CD4-positive, alpha-beta T cell treated with Interleukin-6 for 4 hours (primary cell): ENCODE measurements around the gene FOXO6.
"Not testable (repeated sequence)": the region's sequence is repeated elsewhere in the genome, so short reads cannot be mapped to it uniquely, and the experiment has no call there.

ENCODE experiments used
- DNase-seq: peaks from one replicate; pipeline ENCODE4 v3.0.0-alpha.2; 2020; ENCODE audit warnings: mixed read lengths

The FOXO6 gene

DNA sequence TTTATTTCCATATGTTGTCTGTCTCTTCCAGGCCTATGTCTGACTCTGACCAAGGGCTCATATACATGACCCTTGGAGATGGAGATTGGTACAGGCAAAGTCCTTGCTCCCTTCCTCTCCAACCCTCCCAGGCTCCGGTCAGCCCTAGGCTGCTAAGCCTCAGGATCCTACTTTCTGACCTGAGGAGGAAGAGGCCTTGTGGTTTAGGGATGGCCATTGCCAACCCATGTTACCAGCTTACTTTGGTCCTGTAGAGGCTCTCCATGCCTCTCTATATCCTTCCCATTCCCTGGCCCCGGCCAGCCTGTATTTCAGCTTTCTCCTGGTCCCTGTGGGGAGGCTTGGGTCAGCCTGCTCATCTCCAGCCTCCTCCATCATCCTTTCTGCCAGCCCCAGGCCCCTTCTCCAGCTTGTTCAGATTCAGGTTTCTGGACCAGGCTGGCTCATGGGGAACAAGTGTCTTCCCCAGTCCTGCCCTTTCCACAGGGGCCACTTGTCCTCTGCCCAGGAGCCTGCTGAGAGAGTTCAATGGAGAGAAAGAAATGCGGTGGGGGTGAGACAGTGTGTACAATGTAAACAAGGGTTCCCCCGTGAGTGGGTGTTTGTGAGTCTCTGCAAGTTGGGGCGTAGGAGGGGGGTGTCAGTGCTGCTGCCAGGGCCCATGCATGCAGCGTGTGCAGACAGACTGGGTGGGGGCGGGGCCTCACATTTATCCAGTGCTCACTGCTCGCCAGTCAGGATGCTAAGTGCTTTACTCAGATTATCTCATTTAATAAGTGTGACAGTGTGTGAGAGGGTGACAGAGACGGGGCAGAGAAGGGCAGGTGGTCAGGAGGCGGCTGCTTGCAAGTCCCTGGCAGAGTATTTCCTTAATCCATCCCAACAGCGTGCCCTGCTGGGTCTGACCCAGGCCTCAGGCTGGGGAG is 31.3 kb upstream of the FOXO6 start:
- no peak for DNase-seq

- DNase-seq = no peak
Measured at GRCh38 chr1:41330588-41331545, 30.4 kb upstream of the FOXO6 start.

GRCh38 chr1:41331546-41331917 is 29.7 kb upstream of the FOXO6 start:
- no peak for DNase-seq

GRCh38 chr1:41332161-41332560 is 29.1 kb upstream of the FOXO6 start:
- not testable (repeated sequence) for DNase-seq

DNA sequence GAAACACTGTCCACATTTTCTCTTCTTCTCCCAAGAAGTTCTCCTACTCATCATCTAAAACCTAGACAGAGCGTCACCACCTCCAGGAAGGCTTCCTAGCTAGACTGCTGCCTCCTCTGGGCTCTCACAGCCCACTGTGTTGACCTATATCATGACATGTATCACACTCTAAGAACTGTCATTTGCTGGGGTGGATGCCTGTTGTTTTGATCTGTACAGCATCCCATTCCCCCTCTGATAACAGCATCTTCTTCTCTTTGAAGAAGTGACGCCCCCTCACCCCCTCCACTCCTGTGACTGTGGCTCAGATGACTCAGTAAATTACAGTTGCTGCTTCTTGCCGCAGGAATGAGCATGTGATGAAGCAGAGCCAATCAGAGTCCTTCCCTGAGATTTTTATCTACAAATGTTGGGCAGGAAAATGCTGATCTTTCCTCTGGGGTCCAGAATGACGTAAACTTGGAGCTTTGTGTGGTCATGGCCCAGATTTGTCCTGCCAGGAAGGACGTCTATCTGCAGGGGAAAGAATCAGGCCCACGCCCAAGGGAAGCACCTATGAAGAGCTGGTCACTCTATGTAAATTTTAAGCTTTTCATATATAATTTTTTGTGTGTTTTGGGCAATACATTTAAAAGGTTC is 28.0 kb upstream of the FOXO6 start:
- DNase-seq = no peak

DNA sequence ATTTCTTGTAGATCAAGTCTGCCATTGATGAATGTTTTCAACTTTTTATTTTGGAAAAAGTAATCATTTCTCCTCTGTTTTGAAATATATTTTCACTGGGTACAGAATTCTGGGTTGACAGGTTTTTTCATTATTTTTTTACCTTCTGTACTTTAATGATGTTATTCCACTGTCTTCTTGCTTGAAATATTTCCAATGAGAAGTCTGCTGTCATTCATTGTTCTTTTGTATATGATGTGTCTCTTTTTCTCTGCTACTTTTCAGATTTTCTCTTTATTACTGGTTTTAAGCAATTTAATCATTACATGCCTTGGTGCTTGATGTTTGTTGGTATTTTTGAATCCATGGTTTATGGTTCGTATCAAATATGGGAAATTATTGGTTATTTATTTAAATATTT is 22.4 kb upstream of the FOXO6 start:
- DNase-seq = no peak

GRCh38 chr1:41340655-41341364 is 20.4 kb upstream of the FOXO6 start:
- DNase-seq = no peak

DNA sequence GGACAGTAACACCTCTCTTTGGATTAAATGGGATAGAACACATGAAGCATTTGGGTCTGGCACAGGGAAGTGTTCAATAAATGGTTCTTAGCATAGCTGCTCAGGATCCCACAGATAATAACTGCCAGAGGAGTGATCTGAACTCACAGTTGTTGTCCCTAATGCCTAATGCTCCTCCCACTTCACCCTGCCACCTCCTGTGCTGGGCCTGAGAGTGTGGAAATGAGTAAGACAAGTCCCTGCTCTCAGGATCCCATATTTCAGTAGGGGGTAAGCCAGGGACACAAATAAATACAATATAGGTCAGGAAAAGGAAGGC is 19.9 kb upstream of the FOXO6 start:
- DNase-seq = no peak

DNA sequence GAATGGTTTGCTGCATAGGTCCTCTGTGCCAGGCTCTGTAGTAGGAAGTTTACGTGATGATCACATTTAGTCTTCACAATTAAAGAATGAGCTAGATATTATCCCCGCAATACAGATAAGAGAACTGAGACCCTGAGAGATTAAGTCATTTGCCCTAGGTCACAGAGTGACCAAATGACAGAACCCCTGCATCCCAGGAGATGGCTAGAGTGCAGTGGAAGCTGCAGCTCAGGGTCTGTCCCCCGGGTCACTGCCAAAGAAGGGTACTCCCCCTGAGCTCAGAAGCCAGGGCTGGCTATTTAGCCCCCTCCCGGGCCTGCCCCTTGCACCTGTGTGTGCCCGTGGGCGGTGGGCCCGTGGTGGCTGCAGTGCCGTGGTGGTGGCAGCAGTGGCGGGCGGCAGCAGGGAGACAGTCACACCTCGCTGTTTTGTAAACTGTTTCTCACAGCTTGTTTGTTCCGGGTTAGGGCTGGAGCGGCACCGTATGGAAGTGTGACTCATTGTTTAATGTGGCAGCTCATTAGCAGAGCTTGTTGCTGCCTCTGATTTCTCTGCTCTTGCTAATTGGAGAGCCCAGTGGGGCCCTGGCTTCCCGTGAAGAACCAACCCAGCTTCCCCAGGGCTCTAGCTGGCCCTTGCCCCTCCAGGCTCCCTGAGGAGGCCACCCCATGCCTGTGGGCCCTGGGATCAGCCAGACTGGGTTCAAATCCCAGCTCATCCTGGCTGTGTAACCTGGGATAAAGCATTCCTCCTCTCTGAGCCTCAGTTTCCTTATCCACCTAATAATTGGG is 19.3 kb upstream of the FOXO6 start:
- DNase-seq = no peak

DNA sequence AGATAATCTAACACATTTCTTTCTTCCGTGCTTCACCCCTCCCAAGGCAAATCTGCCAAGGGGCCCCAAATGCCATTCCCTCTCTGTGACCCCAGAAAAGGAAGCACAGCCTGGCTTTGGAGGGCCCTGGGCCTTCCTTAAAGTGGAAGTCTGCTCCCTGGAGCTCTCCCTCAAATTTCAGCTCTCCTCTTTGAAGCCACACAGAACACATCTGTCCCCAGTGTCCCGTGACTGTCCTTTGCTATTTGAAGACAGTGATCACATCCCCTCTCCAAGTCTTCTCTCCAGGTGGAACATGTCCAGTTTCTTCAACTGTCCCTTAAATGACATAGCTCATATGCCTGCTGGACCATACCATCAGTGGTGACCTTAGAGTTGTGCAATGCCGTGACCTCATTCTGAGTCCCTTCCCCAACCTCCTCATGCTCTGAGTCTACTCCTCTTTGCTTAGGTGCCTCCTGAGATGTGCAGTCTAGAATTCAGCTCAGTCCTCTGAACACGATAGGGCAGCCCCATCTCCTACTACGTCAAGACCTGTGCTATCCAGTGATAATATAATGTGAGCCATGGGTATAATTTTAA is 18.4 kb upstream of the FOXO6 start:
- DNase-seq = no peak

DNA sequence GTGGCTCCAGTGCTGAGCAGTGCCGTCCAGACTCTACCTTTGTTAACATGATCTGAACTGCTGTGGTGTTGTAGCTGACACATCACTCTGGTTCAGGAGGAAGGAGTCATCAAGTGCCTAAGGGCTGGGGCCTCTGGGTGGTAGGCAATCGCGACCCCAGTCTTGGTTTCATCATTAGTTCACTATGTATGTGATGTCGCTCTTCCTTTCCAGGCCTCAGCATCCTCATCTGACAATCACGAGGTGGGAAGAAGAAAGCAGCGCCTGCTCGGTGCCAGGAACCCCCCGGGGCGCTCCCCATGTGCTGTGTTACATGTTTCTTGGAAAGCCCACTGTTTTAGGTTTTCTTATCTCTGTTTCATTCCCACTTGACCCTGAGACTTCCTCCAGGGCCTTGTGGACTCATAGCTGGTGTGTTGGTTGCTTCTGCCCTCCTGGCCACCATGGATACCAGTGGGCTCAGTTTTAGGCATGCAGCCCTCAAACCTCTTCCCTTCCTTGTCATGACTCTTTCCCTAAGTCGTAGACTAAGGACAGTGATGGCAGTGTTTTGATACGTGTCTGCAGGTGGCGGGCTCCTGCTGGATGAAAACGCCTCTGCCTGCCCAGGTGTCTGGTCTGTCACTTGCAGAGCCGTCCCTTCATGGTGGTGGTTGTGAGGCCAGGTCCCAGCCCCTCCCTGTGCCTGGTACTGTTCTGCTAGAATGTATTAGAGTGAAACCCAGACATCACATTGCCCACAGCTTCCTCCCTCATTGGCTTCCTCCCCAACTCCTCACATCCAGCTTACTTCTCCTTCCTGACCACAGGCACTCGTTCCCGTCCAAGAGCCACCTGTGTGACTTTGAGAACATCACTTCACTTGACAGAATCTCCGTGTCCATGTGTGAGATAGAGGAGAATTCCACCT is 17.2 kb upstream of the FOXO6 start:
- no peak for DNase-seq

DNA sequence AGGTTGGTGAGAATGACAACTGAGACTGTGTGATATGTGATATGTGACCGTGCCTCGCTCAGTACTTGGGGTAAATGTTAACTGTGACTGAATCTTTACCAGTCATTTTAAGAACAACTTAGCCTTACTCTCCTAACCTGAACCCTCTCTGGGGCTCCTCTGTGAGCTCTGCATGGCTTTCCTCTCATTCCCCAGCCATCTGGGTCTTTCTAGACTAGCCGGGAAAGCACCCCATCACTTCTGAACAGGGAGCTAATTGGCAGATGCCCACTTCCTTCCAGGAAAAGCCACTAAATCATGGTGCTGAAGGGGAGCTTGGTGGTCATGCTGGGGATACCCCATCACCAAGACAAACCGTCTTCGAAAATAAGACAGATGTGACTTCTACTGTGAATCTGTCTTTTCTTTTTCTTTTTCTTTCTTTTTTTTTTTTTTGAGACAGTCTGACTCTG is 16.5 kb upstream of the FOXO6 start:
- DNase-seq = no peak

DNA sequence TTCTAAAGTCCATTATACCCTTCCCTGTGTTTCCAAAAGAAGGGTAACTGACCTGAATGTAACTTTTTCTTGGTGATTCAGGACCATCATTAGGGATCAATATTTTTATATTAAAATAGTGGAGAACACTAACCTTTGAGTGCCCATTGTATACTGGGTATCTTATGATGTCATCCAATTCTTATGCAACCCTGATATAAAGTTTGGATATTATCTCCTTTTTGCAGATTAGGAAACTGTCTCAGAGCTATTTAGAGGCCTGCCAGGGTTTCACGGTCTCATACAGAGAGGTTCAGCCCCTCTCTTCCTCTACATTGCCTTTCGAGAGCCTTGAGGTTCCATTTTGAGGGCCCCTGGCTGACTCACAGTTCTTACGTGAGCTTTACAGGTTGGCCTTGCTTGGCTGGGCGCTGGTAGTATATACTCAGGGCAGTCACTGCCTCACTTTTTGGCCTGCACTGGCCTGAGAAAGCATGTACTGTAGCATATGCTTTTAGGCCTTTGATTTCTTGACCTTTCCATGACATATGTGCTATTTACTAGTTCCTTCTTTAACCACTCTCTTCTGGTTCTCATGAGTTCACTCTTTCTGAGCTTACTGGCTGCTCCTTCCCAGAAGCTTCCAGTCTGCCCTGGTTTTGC is 15.7 kb upstream of the FOXO6 start:
- DNase-seq = no peak

DNA sequence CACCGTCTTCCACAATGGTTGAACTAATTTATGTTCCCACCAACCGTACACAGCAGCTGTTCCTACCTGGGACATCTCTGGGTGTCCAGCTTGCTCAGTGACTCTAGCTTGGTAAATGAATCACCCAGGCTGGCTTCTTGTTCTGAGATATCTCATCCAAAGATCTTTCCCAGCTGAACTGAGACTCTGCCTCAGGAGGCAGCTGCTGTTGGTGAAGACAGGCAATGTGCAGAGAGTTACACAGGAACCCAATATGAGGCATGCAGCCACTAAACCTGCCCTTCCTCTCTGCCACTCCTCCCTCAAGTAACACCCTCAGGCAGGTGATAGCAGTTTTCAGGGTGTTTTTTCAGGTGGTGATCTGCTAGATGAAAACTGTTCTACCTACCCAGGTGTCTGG is 14.0 kb upstream of the FOXO6 start:
- no peak for DNase-seq

DNA sequence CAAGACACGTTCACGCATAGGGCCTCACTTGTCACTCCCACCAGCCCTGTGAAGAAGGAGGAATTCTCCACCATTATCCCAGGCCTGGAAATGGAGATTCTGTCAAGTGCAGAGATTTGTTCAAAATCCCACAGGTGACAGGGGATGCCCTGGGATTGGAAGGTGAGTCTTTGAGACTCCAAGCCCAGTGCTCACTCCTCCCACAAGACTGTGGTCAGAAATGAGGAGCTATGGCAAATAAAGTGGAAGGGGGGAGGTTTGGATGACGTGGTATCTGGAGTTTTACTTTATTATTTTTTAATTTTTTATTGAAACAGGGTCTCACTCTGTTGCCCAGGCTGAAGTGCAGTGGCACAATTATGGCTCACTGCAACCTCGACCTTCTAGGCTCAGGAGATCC is 12.8 kb upstream of the FOXO6 start:
- no peak for DNase-seq

- DNase-seq = no peak
Measured at GRCh38 chr1:41349361-41350054, 11.7 kb upstream of the FOXO6 start.

- DNase-seq = no peak
Measured at GRCh38 chr1:41350055-41350378, 11.2 kb upstream of the FOXO6 start.

GRCh38 chr1:41351262-41352151 is 9.7 kb upstream of the FOXO6 start:
- no peak for DNase-seq
